Right lobe of liver (tissue), 4 donors: ENCODE data around the gene HOXB8.

ENCODE experiments used
- POLR2A ChIP-seq: fragments of 450-650 bp; IDR thresholded peaks from one replicate; pipeline ENCODE4 v1.6.1; 2017; ENCODE audit warnings: antibody characterized with exemption, mild to moderate bottlenecking
- TF ChIP-seq, protein P1 (sequence below), 4 donors: fragments of 200-600 bp in 3 of 4; fragments of 450-650 bp in 1 of 4; IDR thresholded peaks; one replicate each; pipeline versions ENCODE4 v1.5.1 to v1.8.0; 2016 to 2022; ENCODE audit warnings: antibody characterized with exemption in 4 of 4, mild to moderate bottlenecking in 2 of 4
- donor health status: DM: no; HTN: no; CAD: no.
- donor health status: DM: no; HTN: no; CAD: no.
- donor health status: DM: no; HTN: yes; CAD: no.

DNA sequence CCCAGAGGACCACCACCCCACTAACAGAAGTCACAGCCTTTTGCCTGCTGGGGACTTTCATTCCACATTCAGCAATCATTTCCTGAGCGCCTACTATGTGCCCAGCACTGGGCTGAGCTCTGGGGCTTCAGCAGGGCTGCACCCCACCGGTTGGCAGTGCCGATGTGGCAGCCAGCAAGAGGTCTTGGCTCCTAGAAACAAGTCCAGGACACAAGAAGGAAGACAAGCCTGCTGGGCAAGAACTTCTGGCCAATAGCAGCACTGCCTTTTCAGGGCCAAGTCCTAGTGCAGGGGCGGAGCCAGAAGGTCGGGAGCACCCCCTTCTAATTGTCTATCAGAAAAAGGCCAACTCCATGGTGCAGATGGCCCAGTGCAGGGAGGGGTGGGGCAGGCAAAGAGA, 24.0 kb upstream of the HOXB8 start:
- TF ChIP-seq, protein P1, sequence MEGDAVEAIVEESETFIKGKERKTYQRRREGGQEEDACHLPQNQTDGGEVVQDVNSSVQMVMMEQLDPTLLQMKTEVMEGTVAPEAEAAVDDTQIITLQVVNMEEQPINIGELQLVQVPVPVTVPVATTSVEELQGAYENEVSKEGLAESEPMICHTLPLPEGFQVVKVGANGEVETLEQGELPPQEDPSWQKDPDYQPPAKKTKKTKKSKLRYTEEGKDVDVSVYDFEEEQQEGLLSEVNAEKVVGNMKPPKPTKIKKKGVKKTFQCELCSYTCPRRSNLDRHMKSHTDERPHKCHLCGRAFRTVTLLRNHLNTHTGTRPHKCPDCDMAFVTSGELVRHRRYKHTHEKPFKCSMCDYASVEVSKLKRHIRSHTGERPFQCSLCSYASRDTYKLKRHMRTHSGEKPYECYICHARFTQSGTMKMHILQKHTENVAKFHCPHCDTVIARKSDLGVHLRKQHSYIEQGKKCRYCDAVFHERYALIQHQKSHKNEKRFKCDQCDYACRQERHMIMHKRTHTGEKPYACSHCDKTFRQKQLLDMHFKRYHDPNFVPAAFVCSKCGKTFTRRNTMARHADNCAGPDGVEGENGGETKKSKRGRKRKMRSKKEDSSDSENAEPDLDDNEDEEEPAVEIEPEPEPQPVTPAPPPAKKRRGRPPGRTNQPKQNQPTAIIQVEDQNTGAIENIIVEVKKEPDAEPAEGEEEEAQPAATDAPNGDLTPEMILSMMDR (IDR thresholded peaks at IDR 0.05): no peak
- TF ChIP-seq POLR2A: no peak
